K562 (cell line): ENCODE data around the gene ITGA3.

Experiments
- CBX1 ChIP-seq: sonication (generic); IDR thresholded peaks from 2 replicates; pipeline ENCODE4 v1.6.1; 2016; ENCODE audit warnings: antibody characterized with exemption, low read depth, mild to moderate bottlenecking
- MYC ChIP-seq, 2 experiments: fragments of 250-450 bp in 1 of 2; sonication (Bioruptor Pico) in 1 of 2; IDR thresholded peaks; 2 replicates each; pipeline versions ENCODE4 v1.5.1 to v1.6.1; 2012 to 2021; ENCODE audit warnings: low read depth in 2 of 2, borderline replicate concordance in 1 of 2, improper control_type of control experiment in 1 of 2, low read length in 1 of 2, mild to moderate bottlenecking in 1 of 2, moderate library complexity in 1 of 2
- POLR2AphosphoS5 ChIP-seq: IDR thresholded peaks from 2 replicates; pipeline ENCODE4 v1.6.1; 2011; ENCODE audit warnings: mild to moderate bottlenecking, low read depth, low read length, moderate library complexity; ENCODE audit not compliant: control insufficient read depth, insufficient read depth
- ZBTB17 ChIP-seq: fragments of 450-650 bp; formaldehyde crosslinking; IDR thresholded peaks from 2 replicates; pipeline ENCODE4 v1.4.0; 2020; ENCODE audit warnings: mild to moderate bottlenecking
- ZNF584 ChIP-seq: fragments of 200-800 bp; sonication (Bioruptor generic); IDR thresholded peaks from 2 replicates; pipeline ENCODE4 v1.6.1; 2016; ENCODE audit warnings: low read depth, mild to moderate bottlenecking, missing genetic modification characterization, missing compliant biosample characterization

- TF ChIP-seq POLR2AphosphoS5 (no peak), MYC (IDR thresholded peaks at IDR 0.05; ENCODE audit: low read depth, low read length) (no peak), MYC (CRISPR knock-in tag; IDR thresholded peaks at IDR 0.05; ENCODE audit: borderline replicate concordance, low read depth) (no peak), ZBTB17 (CRISPR knock-in tag) (no peak), CBX1 (no peak), ZNF584 (CRISPR knock-in tag) (no peak)
Measured at GRCh38 chr17:50074227-50074626, 18.3 kb downstream of the ITGA3 start.
